GM12891 (cell line): Measurements from ENCODE around the gene HK1.

Experiments used
- PAX5 ChIP-seq: IDR thresholded peaks from 2 replicates; pipeline ENCODE4 v1.6.1; 2011; ENCODE audit warnings: low read length, moderate library complexity, mild to moderate bottlenecking; ENCODE audit not compliant: insufficient read depth, severe bottlenecking
- POLR2A ChIP-seq: IDR thresholded peaks from 2 replicates; pipeline ENCODE4 v1.6.1; 2011; ENCODE audit warnings: low read depth, low read length, control low read depth
- POLR2AphosphoS5 ChIP-seq: IDR thresholded peaks from 2 replicates; pipeline ENCODE4 v1.6.1; 2011; ENCODE audit warnings: low read depth, low read length, control low read depth
- POU2F2 ChIP-seq: IDR thresholded peaks from 2 replicates; pipeline ENCODE4 v1.6.1; 2011; ENCODE audit warnings: low read depth, mild to moderate bottlenecking, control low read depth, low read length, moderate library complexity
- SPI1 ChIP-seq: IDR thresholded peaks from 2 replicates; pipeline ENCODE4 v1.6.1; 2011; ENCODE audit warnings: low read depth, low read length, control low read depth
- TAF1 ChIP-seq: IDR thresholded peaks from 2 replicates; pipeline ENCODE4 v1.6.1; 2011; ENCODE audit warnings: low read depth, low read length, control low read depth

DNA sequence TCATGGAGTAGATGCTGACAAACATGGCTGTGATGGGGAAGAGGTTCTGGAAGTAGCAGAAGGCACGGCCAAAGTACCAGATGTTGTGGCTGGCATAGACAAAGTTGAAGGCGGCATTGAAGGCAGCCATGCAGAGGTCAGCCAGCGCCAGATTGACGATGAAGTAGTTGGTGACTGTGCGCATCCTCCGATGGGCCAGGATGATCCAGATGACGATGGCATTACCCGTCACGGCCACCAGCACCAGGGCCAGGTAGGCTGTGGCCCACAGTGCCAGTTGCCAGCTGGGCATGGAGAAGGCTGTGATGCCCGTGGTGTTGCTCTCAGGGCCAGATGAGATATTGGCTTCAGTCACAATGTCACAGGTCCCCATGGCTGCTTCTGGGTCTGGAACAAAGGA lies 137.7 kb downstream of the HK1 start:
- TF ChIP-seq POLR2AphosphoS5 (no peak), POLR2A (no peak), TAF1 (no peak), PAX5 (no peak), SPI1 (no peak), POU2F2 (no peak)
